Measurements from ENCODE around the gene BCAP29.

- TF ChIP-seq CTCF (conservative IDR thresholded peaks at IDR 0.05 in 1 of 2, IDR thresholded peaks at IDR 0.05 in 1 of 2; ENCODE audit: extremely low read depth in 1 of 2, insufficient read depth in 1 of 2, low read depth in 1 of 2, low read length in 2 of 2) (no peak), EZH2 (IDR thresholded peaks at IDR 0.05; ENCODE audit: borderline replicate concordance, low read length) (no peak)
Observed at GRCh38 chr7:107594961-107595737, 15.1 kb downstream of the BCAP29 start.
